ENCODE data around the gene DMC1. TPM values are rescaled to one million over a fixed set of nuclear protein-coding genes. Genes with fewer than 3 reads are reported as not detected.

Gene DMC1
- total RNA-seq, 1 experiment from 2014 or later, result not detected

DNA sequence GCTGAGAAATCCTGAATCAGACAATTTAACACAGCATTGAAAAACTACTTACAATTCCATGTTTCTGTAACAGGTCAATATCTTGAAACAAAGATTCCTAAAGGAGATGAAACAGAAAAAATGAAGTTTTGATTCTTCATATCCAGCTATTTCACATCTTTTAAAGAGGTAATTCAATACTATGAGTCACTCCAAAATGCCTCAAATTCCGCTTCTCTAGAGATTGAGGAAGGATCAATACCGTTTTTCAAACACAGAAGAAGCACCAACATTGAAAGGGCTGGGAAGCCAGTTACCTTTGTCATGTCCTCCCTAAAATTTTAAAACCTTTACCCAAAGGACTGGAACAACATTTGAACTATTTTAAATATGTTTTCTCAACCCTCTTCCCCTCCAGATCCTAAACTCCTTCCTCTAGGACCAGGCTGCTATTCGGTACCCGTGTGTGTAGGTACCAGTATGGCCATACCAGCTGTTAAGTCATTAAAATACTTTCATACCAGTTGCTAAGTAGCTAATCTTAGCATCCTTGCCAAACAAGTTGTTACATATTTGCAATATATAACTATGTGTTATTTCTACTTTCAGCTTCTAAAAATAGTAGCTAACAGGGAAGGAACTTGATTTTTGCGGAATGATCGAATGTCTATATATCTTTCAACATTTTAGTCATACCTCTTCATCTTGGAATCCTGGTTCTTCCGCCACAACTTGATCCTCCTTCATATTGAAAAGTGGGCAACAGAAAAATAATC is 2.3 kb downstream of the DMC1 start:
- no peak for DNase-seq (ENCODE audit: low spot score)

DNA sequence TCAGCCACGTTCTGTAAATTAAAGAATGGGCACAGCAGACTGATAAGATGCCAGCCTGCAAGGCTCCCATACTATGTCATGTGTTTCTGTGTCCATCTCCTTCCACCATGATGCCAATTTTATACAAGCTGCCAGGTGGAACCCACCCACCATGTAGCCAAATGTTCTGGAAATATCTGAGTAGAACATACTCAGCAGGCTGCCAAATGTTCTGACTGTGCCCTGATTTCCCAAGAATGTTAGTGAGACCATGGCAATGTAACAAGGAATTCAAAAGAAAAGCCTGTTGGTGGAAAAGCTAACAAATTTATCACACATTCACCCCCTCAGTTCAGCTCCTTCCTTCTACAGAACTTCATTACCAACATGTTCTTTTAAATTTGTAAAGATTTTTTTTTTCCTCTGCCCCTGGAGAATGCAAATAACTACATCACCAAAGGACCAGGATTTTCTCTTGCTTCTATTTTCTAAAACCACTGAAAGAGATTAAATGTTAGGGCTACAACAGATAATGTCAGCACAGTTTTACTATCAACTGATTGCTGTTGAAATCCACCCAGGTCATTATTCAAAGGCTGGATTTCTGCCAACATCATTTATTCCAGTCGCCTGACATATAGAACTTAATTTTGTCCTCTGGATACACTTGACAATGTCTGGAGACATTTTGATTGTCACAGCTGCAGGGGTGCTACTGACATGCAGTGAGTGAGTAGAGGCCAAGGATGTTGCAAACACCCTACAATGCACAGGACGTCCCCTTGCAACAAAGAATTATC is 3.1 kb downstream of the DMC1 start:
- no peak for DNase-seq (ENCODE audit: low spot score)

DNA sequence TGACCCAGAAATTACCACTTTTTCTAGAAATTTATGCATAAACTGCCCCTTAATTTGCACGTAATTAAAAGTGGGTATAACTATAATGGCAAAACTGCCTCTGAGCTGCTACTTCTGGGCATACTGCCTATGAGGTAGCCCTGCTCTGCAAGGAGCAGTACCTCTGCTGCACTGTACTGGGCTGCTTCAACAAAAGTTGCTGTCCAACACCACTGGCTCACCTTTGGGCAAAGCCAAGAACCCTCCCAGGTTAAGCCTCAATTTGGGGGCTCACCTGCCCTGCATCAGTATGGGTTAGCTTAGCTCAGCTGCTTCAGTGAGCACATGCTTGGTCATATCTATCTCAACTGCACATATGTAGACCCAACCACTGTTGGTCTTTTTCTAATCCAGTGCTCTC is 4.5 kb downstream of the DMC1 start:
- DNase-seq (ENCODE audit: low spot score), result no peak

DNA sequence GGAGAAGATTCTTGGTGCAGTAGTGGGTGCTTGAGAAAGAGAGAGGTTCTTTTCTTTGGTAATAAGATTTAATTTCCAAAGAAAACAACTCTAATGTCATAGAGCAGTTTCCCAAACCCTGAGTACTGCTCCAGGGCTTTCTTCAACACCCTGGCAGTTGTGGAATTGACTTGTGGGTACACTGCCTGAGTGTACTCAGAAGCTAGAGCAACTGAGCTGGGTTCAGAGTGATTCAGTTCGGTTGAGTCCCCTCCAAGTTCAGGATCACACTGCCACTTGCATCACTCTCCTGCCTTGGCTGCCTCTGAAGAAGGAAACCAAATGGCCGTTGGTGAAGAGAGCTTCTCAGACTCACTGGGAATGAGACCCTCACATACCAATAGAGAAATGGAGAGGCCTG is 5.3 kb downstream of the DMC1 start:
- DNase-seq (ENCODE audit: low spot score), result no peak

DNA sequence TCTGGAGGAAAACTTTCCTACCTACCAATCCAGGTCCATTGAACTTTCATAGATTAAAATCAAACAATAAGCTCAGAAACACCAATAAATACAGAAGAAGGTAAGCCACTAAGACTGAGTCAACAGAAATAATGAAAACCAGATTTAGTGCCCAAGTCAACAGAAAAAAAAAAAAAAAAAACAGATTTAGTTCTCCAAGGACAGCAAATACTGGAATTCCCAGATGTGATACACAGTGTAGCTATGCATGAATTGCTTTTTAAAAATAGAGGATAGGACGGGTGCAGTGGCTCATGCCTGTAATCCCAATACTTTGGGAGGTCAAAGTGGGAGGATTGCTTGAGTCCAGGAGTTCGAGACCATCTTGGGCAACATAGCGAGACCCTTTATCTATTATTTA is 15.7 kb downstream of the DMC1 start:
- DNase-seq (ENCODE audit: low spot score), result no peak

DNA sequence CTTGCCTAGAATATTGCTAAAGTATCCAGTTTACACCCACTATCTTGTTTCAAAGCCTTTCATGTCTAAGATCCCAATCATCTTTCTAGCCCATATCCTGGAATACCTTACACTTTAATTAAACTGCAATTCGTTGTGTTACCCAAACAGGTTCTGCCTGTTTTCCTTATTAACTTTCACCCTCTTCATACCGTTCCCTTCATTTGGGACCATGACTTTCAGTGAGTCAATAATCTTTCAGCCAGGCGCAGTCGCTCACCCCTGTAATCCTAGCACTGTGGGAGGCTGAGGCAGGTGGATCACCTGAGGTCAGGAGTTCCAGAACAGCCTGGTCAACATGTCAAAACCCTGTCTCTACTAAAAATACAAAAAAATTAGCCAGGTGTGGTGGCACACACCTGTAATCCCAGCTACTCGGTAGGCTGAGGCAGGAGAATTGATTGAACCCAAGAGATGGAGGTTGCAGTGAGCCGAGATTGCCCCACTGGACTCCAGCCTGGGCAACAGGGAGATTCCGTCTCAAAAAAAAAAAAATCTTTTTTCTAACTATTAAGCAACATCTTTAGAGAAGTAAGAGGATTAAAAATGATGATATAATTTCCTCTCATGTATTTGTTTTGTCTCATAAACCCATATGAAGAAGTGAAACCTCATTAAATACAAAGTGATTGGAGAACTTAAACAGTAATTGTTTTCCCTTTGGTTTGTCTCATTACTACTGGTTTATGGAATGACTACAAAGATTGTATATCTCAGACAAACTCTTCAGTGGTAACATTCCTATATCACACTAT is 20.7 kb downstream of the DMC1 start:
- peak; percentile 66 for DNase-seq (ENCODE audit: low spot score)

DNA sequence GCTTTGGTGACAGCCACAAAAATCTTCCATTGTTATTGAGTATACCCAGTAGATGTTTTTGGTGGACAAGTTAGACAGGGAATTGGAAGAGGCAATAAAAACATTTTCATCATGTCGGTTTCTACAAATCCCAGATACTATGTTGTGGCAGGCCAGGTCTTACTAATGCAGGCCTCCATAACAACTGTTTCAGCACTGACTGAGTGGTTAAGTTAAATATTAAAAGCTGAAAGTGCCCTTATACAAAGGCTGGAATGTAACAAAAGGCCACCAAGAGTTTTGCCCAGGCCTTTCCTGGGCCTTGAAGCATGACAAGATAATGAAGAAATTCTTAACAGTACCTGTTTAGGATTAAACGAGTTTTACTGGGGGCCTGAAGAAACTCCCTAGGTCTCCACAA is 29.3 kb downstream of the DMC1 start:
- DNase-seq (ENCODE audit: low spot score), result no peak

DNA sequence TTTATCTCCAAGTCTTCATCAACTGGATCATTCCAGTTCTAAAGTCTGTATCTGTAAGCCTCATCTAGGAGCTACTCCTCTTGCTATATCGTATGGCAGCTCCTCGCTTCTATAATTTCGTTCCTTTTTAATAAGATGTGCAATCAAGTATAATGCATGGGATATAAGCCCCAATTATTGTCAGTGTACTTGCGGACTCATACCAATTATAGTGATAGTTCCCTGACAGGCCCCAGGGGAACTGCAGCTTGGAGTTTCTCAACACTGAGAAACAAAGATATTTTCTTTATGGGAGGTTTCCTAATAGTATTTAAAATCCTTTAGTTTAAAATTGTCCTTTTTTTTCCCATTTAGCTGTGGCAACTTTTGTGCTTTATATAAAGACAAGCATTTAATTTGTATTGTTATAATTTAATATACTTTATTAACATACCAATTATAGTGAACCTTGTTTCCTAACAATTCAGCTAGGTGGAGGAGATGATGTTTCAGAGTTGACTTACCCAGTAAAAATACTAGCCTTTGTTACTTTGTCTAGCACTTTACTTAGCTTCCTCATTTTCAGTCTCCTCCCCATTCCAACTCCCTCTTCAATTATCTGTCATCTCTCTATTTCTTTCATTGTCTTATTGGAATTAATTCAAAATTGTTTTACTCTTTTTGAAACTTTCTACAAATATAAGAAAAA is 38.6 kb downstream of the DMC1 start:
- no peak for DNase-seq (ENCODE audit: low spot score)

DNA sequence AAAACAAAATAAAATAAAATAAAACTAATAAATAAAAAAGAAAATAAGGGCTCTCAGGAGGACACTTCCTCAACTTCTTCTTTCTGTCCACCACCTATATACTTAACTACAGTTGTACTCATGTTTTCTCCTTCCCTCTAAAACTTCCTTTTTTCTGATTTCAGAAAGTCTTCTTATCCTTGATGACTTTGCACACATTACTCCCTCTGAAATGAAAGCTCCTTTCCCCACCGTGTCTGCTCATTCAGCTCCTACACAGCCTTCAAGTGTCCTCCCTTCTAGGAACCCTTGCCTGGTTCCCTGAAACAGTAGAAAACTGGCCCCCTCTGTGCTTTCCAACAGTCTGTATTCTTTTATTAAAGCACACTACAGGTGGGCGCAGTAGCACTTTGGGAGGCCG is 45.6 kb downstream of the DMC1 start:
- DNase-seq (ENCODE audit: low spot score), result no peak

DNA sequence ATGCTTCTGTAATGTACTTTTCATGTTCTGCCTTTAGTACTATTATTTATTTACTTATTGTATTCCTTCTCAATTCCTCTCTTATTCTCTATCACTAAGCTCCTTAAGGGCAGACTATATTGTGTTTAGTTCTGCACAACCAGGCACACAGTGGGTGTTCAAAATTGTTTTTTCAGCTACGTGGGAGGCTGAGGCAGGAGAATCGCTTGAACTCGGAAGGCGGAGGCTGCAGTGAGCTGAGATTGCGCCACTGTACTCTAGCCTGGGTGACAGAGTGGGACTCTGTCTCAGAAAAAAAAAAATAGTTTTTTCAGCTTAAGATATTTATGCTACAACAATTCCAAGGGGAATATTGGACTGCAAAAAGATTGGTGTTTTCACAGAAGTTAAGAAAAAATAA is 46.5 kb downstream of the DMC1 start:
- no peak for DNase-seq (ENCODE audit: low spot score)

DNA sequence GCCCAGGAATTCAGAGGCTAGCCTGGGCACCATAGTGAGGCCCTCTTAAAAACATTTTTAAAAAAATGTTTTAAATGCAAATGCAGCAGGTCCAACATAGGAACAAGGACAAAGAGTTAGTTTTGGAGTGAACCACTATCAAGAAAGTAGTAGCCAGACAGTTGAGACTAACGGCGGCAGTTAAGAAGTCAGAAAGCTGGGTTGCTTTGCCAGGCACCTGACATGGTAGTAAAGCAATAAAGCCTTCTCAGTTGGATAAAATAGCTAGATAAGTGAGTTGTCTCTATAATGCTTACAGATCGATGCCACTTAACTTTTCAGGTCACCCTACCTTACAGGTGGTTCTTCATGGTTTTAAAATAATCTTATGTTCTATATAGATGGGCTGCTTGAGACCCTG is 47.0 kb downstream of the DMC1 start:
- DNase-seq (ENCODE audit: low spot score), result no peak

DNA sequence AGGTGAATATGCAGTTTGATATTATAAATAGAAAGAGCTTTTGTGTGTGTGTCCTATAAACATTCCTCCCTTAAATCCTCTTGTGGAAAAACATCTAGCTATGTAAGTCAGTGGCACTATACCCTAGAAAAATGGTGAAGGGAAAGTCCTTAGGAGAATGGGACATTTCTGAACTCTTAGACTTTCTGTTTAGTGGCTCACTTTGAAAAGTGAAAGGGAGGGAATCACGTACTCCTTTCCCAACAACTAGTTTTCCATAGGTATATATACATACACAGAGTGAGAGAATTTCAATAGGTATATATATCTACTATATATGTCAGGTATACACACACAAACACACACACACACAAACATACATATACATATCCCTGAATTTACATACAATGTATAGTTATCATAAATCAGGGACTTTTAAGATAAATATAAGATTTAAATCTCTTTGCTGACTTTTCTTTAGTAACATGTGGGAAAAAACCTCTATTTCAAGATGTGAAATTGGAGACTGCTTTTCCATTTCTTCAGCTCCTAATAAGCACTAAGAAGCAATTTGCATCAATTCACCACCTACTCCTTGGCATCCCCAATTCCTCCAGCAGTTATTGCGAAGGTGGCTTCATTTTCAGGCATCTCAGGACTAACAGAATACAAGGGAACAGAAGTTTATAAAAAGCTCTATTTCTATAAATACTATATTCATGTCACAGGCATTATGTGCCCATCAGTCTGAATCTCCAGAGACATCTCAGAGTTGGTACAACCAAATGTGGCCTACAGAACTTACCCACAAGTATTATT is 50.3 kb downstream of the DMC1 start:
- DNase-seq (ENCODE audit: low spot score), result no peak

DNA sequence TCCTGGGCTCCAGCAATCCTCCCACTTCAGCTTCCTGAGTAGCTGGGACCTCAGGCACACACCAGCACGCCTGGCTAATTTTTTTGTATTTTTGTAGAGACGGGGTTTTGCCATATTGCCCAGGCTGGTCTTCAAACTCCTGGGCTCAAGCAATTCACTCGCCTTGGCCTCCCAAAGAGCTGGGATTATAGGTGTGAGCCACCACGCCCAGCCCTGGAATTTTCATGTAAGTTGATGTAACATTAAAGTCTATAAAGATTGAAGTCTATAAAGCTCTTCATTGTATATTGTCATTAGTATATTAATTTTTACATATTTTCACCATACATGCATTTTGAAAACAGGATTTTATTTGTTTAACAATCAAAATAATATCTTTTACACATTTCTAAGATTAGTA is 51.4 kb downstream of the DMC1 start:
- DNase-seq (ENCODE audit: low spot score), result no peak

DNA sequence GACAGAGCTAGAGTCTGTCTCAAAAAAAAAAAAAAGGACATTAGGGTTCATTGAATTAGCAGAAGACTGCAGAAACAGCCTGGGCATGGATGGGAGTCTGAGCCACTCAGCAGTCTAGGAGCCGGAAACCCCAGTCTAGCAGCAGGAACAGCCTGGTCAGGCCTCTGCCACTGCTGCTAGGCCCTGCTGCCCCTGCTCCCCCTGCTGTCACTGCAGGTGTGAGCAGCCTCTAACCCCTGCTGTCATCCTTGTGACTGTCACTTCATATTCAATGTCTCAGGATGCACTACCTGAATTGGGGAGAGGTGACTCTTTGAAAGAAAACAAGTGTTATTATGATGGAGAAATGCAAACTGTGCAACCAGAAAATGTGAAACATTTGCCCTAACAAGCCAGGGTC is 56.9 kb downstream of the DMC1 start:
- no peak for DNase-seq (ENCODE audit: low spot score)

DNA sequence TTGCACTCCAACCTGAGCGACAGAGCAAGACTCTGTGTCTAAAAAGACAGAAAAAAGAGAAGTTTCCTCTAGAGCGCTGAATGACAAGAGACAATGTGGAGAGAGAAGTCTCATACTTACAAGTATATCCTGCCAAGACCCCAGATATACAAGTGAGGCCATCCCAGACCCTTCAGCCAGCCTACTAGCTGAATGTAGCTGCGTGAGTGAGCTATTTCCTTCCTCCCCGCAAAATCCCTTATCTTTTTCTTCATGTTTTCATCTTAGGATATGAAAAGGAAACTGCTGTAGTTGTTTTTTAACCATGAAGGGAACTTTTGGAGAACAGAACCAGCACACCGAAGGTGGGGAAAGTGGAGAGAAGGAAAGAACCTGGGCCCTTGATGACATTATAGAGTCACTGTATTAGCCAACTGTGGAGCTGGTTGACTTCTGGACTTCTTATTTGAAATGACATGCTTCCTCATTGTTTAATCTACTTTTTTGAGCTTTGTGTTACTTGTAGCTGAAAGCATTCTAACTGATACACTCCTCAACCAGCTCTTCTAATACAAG is 59.5 kb downstream of the DMC1 start:
- no peak for DNase-seq (ENCODE audit: low spot score)

DNA sequence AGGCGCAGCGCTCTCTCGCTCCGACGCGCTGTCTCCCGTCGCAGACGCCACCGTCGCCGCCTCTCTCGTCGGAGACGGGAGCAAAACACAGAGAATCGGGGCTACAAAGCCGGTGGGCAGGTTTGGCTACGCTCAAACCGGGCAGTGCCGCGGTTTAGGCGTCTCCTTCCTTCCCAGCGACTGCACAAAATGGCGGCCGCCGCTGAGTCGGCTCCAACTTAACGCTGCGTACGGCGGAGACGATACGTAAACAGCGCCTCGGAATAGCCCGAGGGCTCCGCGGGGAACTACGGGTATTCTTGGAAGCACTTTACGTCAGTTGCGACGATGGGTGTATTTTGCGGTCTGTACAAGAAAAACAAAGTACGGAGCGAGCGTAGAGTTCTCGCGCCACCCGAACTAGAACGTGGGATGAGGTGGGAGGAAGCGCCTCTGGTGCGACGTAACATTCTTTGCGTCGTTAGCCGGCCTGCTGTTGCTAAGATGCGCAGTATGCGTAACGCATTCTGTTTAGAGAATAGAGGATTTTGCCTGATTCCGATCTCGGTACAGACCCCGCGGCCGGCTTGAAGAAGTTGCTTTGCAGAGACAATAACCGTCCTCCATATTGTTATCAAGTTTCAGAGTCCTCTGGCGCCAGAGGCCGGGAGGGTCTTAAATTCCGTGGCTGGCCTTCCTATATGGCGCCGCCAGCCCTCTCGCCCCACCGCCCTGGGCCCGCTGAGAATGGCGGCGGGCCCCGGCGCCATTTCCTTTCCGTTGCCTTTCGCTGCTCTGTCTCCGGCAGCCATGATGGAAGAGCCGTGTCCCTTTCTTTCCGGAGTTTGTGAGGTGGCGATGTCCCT is 63.6 kb downstream of the DMC1 start, which contains the start of gene DDX17:
TSS of gene DDX17 (minus strand) at position 194 of the 845 bp plus-strand sequence.
- DNase-seq (ENCODE audit: low spot score), result peak; percentile 91

DNA sequence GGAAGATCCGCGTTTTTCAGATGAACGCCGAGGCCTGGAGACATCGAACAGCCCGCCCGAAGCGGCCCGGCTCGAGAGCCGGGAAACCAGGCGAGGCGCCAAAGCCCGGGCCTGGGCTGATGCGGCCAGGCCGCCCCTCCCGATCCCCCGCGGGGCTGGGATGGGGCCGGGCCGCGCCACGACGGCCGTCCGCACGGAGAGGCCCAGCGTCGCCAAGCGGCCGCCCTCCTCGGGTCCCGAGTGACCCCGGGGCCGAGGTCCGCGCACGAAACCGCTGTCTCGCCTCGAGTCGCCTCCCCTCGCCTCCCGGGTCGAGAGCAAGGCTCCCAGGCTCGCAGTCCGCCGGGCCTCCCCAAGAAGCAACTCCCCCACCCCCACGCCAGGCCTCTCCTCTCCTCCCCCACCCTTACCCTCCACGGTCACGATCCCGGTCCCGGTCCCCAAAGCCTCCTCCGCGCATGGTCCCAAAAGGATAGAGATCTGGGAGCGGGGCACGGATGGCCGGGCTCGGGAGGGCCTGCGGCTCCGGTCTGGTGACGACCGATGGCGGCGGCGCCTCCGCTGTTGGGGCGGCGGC is 64.4 kb downstream of the DMC1 start:
- DNase-seq (ENCODE audit: low spot score), result peak; percentile 51

DNA sequence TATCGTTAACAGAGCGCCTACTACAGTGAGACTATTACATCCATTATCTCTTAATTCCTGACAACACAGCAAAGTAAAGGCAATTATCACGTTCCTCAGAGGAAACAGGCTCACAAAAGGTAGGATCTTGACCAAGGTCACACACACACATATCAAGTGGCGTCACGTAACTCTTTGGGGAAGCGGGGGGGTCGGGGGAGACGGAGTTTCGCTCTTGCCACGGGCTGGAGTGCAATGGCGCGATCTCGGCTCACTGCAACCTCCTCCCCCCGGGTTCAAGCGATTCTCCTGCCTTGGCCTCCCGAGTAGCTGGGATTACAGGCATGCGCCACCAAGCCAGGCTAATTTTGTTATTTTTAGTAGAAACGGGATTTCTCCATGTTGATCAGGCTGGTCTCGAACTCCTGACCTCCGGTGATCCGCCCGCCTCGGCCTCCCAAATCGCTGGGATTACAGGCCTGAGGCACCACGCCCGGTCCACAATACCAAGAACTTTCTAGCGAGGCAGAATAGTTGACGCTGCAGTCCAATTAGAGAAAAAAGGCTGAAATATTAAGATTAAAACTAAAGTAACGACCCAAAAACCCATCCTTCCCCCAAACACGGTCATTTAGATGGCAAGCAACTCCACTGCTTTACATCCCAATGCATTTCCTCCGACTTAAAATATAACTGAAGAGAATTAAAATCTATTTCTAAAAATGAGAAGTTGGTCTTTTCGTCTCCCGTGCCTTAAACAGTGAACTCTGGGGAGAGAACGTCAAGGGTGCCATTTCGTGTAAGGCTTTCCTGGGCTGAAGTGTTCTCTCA is 65.0 kb downstream of the DMC1 start:
- no peak for DNase-seq (ENCODE audit: low spot score)

Measured in HT-29 (cell line).